ENCODE data around the gene P3R3URF.

Gene P3R3URF

GRCh38 chr1:46196609-46197008, 20.3 kb upstream of the P3R3URF start:
- no peak for DNase-seq (ENCODE audit: low read depth)
- H3K4me3 ChIP-seq (ENCODE audit: low read depth, low read length): no peak overlapping the region

- no peak overlapping the region for H3K4me3 ChIP-seq (ENCODE audit: low read depth, low read length)
- no peak for DNase-seq (ENCODE audit: low read depth)
Observed at GRCh38 chr1:46194641-46195193, 18.4 kb upstream of the P3R3URF start.

- no peak overlapping the region for H3K4me3 ChIP-seq (ENCODE audit: low read depth, low read length)
- no peak for DNase-seq (ENCODE audit: low read depth)
Observed at GRCh38 chr1:46193984-46194570, 17.8 kb upstream of the P3R3URF start.

GRCh38 chr1:46193285-46193684, 17.0 kb upstream of the P3R3URF start:
- DNase-seq (ENCODE audit: low read depth): no peak
- no peak overlapping the region for H3K4me3 ChIP-seq (ENCODE audit: low read depth, low read length)

GRCh38 chr1:46192171-46192570, 15.9 kb upstream of the P3R3URF start:
- no peak for DNase-seq (ENCODE audit: low read depth)
- H3K4me3 ChIP-seq (ENCODE audit: low read depth, low read length): no peak overlapping the region

- DNase-seq (ENCODE audit: low read depth): no peak
- H3K4me3 ChIP-seq (ENCODE audit: low read depth, low read length): no peak overlapping the region
Observed at GRCh38 chr1:46191033-46191701, 14.9 kb upstream of the P3R3URF start.

GRCh38 chr1:46190539-46190938, 14.3 kb upstream of the P3R3URF start:
- H3K4me3 ChIP-seq (ENCODE audit: low read depth, low read length): no peak overlapping the region
- DNase-seq (ENCODE audit: low read depth): no peak

GRCh38 chr1:46188295-46189030, 12.2 kb upstream of the P3R3URF start:
- no peak for DNase-seq (ENCODE audit: low read depth)
- H3K4me3 ChIP-seq (ENCODE audit: low read depth, low read length): no peak overlapping the region

GRCh38 chr1:46187106-46187869, 11.0 kb upstream of the P3R3URF start:
- DNase-seq (ENCODE audit: low read depth): no peak

GRCh38 chr1:46186076-46186475, 9.8 kb upstream of the P3R3URF start:
- H3K4me3 ChIP-seq (ENCODE audit: low read depth, low read length): no peak overlapping the region
- no peak for DNase-seq (ENCODE audit: low read depth)

More at GRCh38 chr1:46187106-46187869, 11.0 kb upstream of the P3R3URF start:
- H3K4me3 ChIP-seq (ENCODE audit: low read depth, low read length): no peak overlapping the region

GRCh38 chr1:46184920-46185658, 8.8 kb upstream of the P3R3URF start:
- no peak overlapping the region for H3K4me3 ChIP-seq (ENCODE audit: low read depth, low read length)
- DNase-seq (ENCODE audit: low read depth): no peak

GRCh38 chr1:46183926-46184557, 7.8 kb upstream of the P3R3URF start:
- no peak for DNase-seq (ENCODE audit: low read depth)
- no peak overlapping the region for H3K4me3 ChIP-seq (ENCODE audit: low read depth, low read length)

GRCh38 chr1:46183079-46183847, 7.0 kb upstream of the P3R3URF start:
- H3K4me3 ChIP-seq (ENCODE audit: low read depth, low read length): no peak overlapping the region
- peak; percentile 95 for DNase-seq (ENCODE audit: low read depth)

- no peak for DNase-seq (ENCODE audit: low read depth)
- no peak overlapping the region for H3K4me3 ChIP-seq (ENCODE audit: low read depth, low read length)
Observed at GRCh38 chr1:46181343-46182260, 5.3 kb upstream of the P3R3URF start.

GRCh38 chr1:46180082-46180616, 3.9 kb upstream of the P3R3URF start:
- H3K4me3 ChIP-seq (ENCODE audit: low read depth, low read length): no peak overlapping the region
- no peak for DNase-seq (ENCODE audit: low read depth)

GRCh38 chr1:46179138-46180081, 3.1 kb upstream of the P3R3URF start:
- H3K4me3 ChIP-seq (ENCODE audit: low read depth, low read length): no peak overlapping the region
- DNase-seq (ENCODE audit: low read depth): peak; percentile 64
